Progenitor cell of endocrine pancreas (in vitro differentiated cells): ENCODE data around the gene ANKS1A. TPM values are rescaled to one million over a fixed set of nuclear protein-coding genes. Genes with fewer than 3 reads are reported as not detected.

Experiments
- DNase-seq: peaks from one replicate; pipeline ENCODE4 v3.0.0; 2021; ENCODE audit warnings: low spot score; ENCODE audit not compliant: unreplicated experiment
- H3K27ac Mint-ChIP-seq: 2 replicates; pipeline ENCODE4 v1.8.0; 2021; ENCODE audit warnings: mild to moderate bottlenecking, moderate library complexity, mixed read lengths
- H3K27me3 Mint-ChIP-seq: 2 replicates; pipeline ENCODE4 v1.8.0; 2021; ENCODE audit warnings: mixed read lengths
- H3K36me3 Mint-ChIP-seq: 2 replicates; pipeline ENCODE4 v1.8.0; 2022; ENCODE audit warnings: mixed read lengths; ENCODE audit not compliant: insufficient read depth
- H3K4me1 Mint-ChIP-seq: 2 replicates; pipeline ENCODE4 v1.8.0; 2021; ENCODE audit warnings: low read depth, mixed read lengths
- H3K4me3 Mint-ChIP-seq: 2 replicates; pipeline ENCODE4 v1.8.0; 2021; ENCODE audit warnings: low read depth, mild to moderate bottlenecking, moderate library complexity, mixed read lengths
- H3K9me3 Mint-ChIP-seq: 2 replicates; pipeline ENCODE4 v1.8.0; 2021; ENCODE audit warnings: low read depth, mixed read lengths
- CTCF ChIP-seq: fragments of 200-600 bp; sonication (generic); IDR thresholded peaks from one replicate; pipeline ENCODE4 v1.5.0; 2021; ENCODE audit warnings: antibody characterized with exemption, mild to moderate bottlenecking; ENCODE audit not compliant: unreplicated experiment
- total RNA-seq: library from RNA; stranded (reverse); gene quantifications from 2 replicates; pipeline ENCODE4 v1.2.1, GENCODE V29; 2021

Gene ANKS1A
- total RNA-seq, 1 donor from 2014 or later = 36.4 TPM

DNA sequence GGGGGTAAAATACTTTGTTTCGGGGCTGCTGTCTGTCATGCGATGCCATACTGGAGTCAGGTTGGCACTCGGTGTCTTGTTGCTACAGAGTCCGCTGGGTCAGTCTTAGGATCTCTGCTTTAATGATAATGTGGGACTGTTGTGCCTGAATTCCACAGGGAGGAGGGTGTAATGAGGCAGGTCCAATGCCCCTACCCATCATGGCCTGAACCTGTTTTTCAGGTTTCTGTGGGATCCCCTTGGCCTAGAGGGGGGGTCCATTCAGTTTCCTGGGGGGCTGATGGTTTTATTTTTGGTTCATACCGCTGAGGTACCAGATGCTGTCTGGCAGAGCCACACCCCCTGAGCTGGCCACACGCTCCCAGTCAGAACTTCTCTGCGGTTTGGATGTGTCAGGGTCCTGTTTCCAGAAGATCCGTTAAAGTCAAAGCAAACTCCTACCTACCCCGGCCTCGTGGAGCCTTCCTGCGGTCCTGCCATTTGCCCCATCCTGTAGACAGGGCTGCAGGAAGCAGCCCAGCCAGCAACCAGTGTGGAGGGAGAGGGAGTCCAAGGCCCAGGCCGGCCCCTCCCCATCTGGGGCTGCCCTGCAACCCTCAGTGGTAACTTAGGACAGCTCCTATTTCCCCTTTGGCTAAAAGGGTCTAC, 182.4 kb downstream of the ANKS1A start:
- no peak for DNase-seq
- Mint-ChIP-seq H3K27ac (peak overlapping the region; percentile 88), H3K4me3 (no peak overlapping the region), H3K27me3 (no peaks in the 10 kb centered on the region), H3K36me3 (peaks cover 13% of the 10 kb centered on the region), H3K9me3 (no peaks in the 10 kb centered on the region), H3K4me1 (peaks cover 13% of the 10 kb centered on the region)
- TF ChIP-seq CTCF = no peak

- no peaks in the 10 kb centered on the region for H3K9me3 Mint-ChIP-seq
- H3K27me3 Mint-ChIP-seq = no peaks in the 10 kb centered on the region
- no peak for TF ChIP-seq CTCF
- peak overlapping the region; percentile 24 for H3K27ac Mint-ChIP-seq
- no peak overlapping the region for H3K4me3 Mint-ChIP-seq
- H3K36me3 Mint-ChIP-seq = peaks cover 15% of the 10 kb centered on the region
- H3K4me1 Mint-ChIP-seq = peaks cover 13% of the 10 kb centered on the region
- DNase-seq = no peak
Observed at GRCh38 chr6:35072051-35072697, 183.1 kb downstream of the ANKS1A start.

DNA sequence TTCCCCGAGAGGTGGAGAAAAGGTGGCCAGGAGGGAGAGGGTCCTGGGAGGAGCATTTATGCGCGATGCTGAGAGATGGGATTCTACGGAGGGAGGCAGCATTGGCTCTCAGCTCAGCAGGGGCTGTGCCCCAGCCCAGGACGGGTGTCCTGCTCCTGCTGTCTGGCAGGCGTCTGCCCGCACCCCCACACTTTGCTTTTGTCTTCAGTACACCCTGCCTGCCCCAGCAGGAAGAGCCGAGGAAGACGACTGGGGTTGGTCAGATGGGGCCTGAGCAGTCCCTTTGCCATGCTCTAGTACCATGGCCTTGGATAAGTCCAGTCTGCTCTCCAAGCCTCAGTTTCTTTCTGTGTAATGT, 183.6 kb downstream of the ANKS1A start:
- Mint-ChIP-seq H3K27ac (peak overlapping the region; percentile 24), H3K4me3 (no peak overlapping the region), H3K9me3 (no peaks in the 10 kb centered on the region), H3K27me3 (no peaks in the 10 kb centered on the region), H3K4me1 (peaks cover 13% of the 10 kb centered on the region), H3K36me3 (peaks cover 15% of the 10 kb centered on the region)
- TF ChIP-seq CTCF = no peak
- DNase-seq = no peak

DNA sequence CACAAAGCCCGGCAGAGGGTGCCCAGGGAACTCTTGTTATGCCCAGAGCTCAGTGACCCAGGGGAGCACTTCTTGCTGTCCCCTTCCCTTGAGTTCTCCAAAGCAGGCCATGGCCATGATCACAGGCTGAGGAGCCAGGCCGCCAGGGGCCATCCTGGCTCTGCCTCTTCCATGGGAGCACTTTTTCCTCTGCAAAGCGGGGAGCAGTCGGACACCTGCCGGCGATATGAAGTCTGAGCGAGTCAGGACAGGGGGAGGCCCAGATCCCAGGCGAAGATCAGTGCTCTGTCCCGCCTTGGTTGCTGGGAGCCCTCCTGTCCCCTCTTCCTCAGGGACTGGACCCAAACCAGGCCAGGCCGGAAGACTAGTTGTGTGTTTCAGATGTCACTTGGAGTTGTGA, 184.2 kb downstream of the ANKS1A start:
- DNase-seq = no peak
- Mint-ChIP-seq H3K36me3 (peaks cover 13% of the 10 kb centered on the region), H3K27me3 (no peaks in the 10 kb centered on the region), H3K9me3 (no peaks in the 10 kb centered on the region), H3K4me3 (no peak overlapping the region), H3K27ac (no peak overlapping the region), H3K4me1 (peaks cover 13% of the 10 kb centered on the region)
- no peak for TF ChIP-seq CTCF

DNA sequence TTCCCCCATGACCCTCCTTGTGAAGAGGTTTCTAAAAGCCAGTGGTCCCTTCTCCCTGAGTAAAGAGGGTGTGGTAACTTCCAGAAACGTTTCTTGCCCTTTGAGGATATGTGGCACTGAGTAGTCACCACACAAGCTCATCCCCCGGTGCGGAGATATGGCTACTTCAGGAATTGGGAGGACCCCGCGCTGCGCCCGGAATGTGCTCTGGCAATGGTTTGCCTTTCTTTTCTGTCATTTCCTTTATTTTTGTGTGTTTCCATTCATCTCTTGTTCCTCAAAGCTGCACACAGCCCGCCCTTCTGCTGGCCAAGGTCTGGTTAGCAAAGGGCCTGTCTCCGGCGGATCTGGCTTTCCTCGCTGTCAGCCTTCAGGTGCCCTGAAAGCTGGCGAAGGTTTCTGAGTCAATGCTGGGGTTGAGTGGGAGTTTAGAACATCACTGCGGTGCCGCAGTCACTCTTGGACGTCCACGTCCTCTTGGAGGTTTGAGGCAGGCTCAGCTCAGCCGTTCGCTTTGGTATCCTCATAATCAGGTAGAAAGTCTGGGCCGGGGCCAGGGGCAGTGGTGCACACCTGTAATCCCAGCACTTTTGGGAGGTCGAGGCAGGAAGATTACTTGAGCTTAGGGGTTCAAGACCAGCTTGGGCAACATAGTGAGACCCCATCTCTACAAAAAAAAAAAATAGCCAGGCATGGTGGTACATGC, 184.9 kb downstream of the ANKS1A start:
- H3K36me3 Mint-ChIP-seq = peaks cover 11% of the 10 kb centered on the region
- no peaks in the 10 kb centered on the region for H3K9me3 Mint-ChIP-seq
- no peaks in the 10 kb centered on the region for H3K27me3 Mint-ChIP-seq
- peak overlapping the region; percentile 4 for H3K27ac Mint-ChIP-seq
- peaks cover 13% of the 10 kb centered on the region for H3K4me1 Mint-ChIP-seq
- no peak for DNase-seq
- TF ChIP-seq CTCF = no peak
- H3K4me3 Mint-ChIP-seq = no peak overlapping the region
